ENCODE data around the gene LIN7C. TPM values are rescaled to one million over a fixed set of nuclear protein-coding genes. Genes with fewer than 3 reads are reported as not detected.

The LIN7C gene
- total RNA-seq, 1 experiment from 2014 or later = 30.3 TPM

DNA sequence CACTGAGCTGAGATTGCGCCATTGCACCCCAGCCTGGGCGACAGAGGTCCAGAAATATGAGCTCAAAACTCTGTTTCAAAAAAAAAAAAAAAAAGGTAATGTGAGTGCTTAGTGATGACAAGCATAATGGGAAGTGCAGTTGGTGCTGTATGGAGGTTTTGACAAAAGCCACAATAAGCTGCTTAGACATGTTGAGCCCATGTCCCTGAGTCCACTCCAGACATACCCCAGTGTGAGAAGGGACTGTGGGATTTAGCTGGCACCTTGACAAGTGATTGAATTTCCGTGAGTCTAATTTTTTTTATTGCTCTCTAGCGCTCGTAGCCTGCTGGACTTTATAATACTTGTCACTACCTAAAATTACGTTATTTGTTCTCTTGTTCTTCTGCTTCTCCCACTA is 18.9 kb downstream of the LIN7C start:
- H4K20me1 ChIP-seq (ENCODE audit: insufficient read depth, low read depth, low read length) = no peaks in the 10 kb centered on the region

DNA sequence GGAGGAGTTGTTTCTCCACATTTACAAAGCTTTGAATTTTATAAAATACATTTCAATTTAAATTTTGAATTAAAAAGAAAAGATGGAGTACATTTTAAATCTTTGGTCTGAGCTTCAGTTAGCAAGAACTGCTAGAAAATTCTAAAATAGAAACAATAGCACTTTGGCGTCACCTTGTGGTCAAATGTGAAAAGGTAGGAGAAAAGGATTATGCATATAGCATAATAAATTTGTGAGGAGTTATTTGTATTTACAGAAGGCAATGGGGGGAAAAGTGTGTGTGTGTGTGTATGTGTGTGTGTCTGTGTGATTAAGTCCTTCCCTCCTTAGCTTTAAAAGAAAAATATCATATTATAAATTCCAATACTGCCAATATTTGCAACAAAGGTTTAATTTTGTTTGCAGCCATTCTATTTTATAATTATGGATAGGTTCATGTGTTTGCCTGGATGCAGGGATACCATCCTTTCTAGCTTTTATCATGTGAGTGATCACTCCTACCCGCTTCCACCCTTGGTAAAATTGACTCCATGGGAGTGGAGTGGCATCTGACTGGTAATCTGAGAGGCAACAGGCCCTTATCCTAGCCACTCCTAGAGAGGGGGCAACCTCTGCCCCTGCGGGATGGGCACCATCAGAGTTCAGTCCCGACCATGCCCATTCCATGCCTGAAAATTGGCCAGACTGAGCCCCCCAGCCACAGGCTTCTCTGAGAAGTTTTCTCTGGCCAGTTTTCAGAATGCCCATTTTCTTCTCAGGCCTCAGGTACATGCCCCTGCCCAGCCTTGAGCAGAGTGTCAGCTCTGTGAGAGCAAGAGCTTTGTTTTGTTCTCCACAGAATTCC is 20.4 kb downstream of the LIN7C start:
- Histone ChIP-seq H2AFZ (ENCODE audit: low read length) (no peak overlapping the region), H3K27ac (ENCODE audit: low read length) (no peak overlapping the region), H3K36me3 (ENCODE audit: insufficient read depth, low read length) (peaks cover 3% of the 10 kb centered on the region; the same call in 1 of the 2 replicates), H3K9me2 (replicated peaks; ENCODE audit: insufficient read depth, low read length) (no peaks in the 10 kb centered on the region), H3K79me2 (ENCODE audit: low read length) (no peaks in the 10 kb centered on the region), H3K4me2 (ENCODE audit: low read depth, low read length, poor library complexity, severe bottlenecking) (no peak overlapping the region), H3K4me3 (ENCODE audit: low read length) (no peak overlapping the region), H3K4me1 (ENCODE audit: low read length) (no peaks in the 10 kb centered on the region), H3K9me3 (ENCODE audit: low read length) (no peaks in the 10 kb centered on the region), H4K20me1 (ENCODE audit: insufficient read depth, low read depth, low read length) (no peaks in the 10 kb centered on the region), H3K9ac (ENCODE audit: low read length) (no peak overlapping the region), H3K27me3 (ENCODE audit: low read length) (no peaks in the 10 kb centered on the region)
- DNase-seq = peak; percentile 87

More for the DNA sequence above, 18.9 kb downstream of the LIN7C start:
- Histone ChIP-seq H3K4me2 (ENCODE audit: low read depth, low read length, poor library complexity, severe bottlenecking) (no peak overlapping the region), H3K9ac (ENCODE audit: low read length) (no peak overlapping the region), H2AFZ (ENCODE audit: low read length) (no peak overlapping the region), H3K9me2 (replicated peaks; ENCODE audit: insufficient read depth, low read length) (no peaks in the 10 kb centered on the region), H3K4me3 (ENCODE audit: low read length) (no peak overlapping the region), H3K36me3 (ENCODE audit: insufficient read depth, low read length) (peaks cover 5% of the 10 kb centered on the region; the same call in 1 of the 2 replicates), H3K79me2 (ENCODE audit: low read length) (no peaks in the 10 kb centered on the region), H3K27me3 (ENCODE audit: low read length) (no peaks in the 10 kb centered on the region), H3K9me3 (ENCODE audit: low read length) (no peaks in the 10 kb centered on the region), H3K27ac (ENCODE audit: low read length) (no peak overlapping the region), H3K4me1 (ENCODE audit: low read length) (no peaks in the 10 kb centered on the region)
- DNase-seq = no peak

DNA sequence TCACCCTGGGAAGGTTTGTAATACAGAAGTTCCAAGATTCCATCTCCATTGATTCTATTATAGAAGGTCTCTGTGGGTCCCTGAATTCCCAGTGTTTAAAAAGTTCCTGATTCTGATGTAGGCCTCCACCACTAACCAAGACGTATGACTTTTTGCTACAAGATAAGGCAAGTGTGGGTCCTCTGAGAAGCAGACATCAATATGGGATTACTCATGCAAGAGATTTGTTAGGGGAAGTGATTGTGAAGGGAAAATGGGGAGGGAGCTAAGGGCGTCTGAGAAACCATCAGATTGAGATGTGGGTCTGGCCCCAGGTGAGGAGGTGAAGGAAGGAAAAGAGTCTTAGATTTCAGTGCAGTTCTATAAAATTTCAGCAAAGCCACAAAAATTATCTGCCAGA is 23.8 kb downstream of the LIN7C start:
- H3K79me2 ChIP-seq (ENCODE audit: low read length) = no peaks in the 10 kb centered on the region
- H4K20me1 ChIP-seq (ENCODE audit: insufficient read depth, low read depth, low read length) = no peaks in the 10 kb centered on the region
- no peaks in the 10 kb centered on the region for H3K9me2 ChIP-seq (replicated peaks; ENCODE audit: insufficient read depth, low read length)
- H3K27ac ChIP-seq (ENCODE audit: low read length) = no peak overlapping the region
- no peak overlapping the region for H3K4me3 ChIP-seq (ENCODE audit: low read length)
- H3K9ac ChIP-seq (ENCODE audit: low read length) = no peak overlapping the region
- no peak overlapping the region for H3K4me2 ChIP-seq (ENCODE audit: low read depth, low read length, poor library complexity, severe bottlenecking)
- H3K27me3 ChIP-seq (ENCODE audit: low read length) = no peaks in the 10 kb centered on the region
- H3K36me3 ChIP-seq (ENCODE audit: insufficient read depth, low read length) = no peaks in the 10 kb centered on the region
- H2AFZ ChIP-seq (ENCODE audit: low read length) = no peak overlapping the region
- no peaks in the 10 kb centered on the region for H3K4me1 ChIP-seq (ENCODE audit: low read length)
- no peak for DNase-seq
- no peaks in the 10 kb centered on the region for H3K9me3 ChIP-seq (ENCODE audit: low read length)

DNA sequence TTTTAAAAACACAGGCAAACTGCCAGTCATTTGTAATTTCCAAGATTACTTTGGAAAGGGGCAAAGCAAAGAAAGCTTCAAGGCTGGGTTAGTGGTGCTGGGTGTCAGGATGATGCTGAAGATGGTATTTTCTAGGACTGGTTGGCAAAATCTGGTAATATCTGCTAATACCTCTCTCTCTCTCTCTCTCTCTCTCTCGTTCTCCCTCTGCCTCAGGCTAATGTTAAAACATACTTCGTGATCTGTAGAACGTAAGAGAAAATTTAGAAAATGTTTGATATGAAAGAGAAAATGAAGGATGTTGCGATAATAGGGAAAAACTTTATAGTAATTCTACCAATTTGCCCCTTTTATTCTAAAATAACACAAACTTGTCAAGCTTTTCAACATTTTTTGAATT is 24.6 kb downstream of the LIN7C start:
- Histone ChIP-seq H3K4me3 (ENCODE audit: low read length) (no peak overlapping the region), H3K27ac (ENCODE audit: low read length) (no peak overlapping the region), H3K36me3 (ENCODE audit: insufficient read depth, low read length) (no peaks in the 10 kb centered on the region), H3K9me3 (ENCODE audit: low read length) (no peaks in the 10 kb centered on the region), H3K4me1 (ENCODE audit: low read length) (no peaks in the 10 kb centered on the region), H4K20me1 (ENCODE audit: insufficient read depth, low read depth, low read length) (no peaks in the 10 kb centered on the region), H3K9me2 (replicated peaks; ENCODE audit: insufficient read depth, low read length) (no peaks in the 10 kb centered on the region), H3K79me2 (ENCODE audit: low read length) (no peaks in the 10 kb centered on the region), H3K27me3 (ENCODE audit: low read length) (no peaks in the 10 kb centered on the region), H2AFZ (ENCODE audit: low read length) (no peak overlapping the region), H3K9ac (ENCODE audit: low read length) (no peak overlapping the region), H3K4me2 (ENCODE audit: low read depth, low read length, poor library complexity, severe bottlenecking) (no peak overlapping the region)
- no peak for DNase-seq

DNA sequence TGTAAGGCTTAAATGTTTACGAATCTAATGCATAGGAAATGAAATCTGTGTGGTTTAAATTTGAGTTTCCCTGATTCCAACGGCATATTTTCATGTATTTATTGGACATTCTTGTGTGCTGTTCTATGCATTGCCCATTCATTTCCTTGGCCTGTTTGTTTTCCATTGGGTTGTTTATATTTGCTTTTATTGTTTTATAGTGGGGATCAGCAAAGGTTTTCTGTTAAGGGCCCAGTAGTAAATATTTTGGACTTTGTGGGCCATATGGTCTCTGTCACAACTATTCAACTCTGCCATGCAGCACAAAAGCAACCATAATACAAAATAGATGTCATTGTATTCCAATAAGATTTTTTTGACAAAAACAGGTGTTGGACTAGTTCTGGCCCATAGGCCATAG is 28.7 kb downstream of the LIN7C start:
- no peak for DNase-seq

DNA sequence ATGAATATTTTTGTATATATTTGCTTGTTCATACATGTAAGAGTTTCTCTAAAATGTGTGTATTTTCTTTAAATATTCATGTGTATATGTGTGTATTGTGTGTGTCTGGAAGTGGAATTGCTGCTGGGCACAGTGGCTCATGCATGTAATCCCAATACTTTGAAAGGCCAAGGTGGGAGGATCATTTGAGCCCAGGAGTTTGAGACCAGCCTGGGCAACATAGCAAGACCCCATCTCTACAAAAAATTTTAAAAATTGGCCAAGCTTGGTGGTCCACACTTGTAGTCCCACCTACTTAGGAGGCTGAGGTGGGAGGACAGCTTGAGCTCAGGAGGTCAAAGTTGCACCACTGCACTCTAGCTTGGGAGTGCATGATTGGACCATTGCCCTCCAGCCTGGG is 29.3 kb downstream of the LIN7C start:
- no peak overlapping the region for H3K27ac ChIP-seq (ENCODE audit: low read length)
- H3K79me2 ChIP-seq (ENCODE audit: low read length) = no peaks in the 10 kb centered on the region
- H3K27me3 ChIP-seq (ENCODE audit: low read length) = no peaks in the 10 kb centered on the region
- no peak overlapping the region for H3K4me3 ChIP-seq (ENCODE audit: low read length)
- H2AFZ ChIP-seq (ENCODE audit: low read length) = no peak overlapping the region
- no peak overlapping the region for H3K4me2 ChIP-seq (ENCODE audit: low read depth, low read length, poor library complexity, severe bottlenecking)
- no peak for DNase-seq
- H4K20me1 ChIP-seq (ENCODE audit: insufficient read depth, low read depth, low read length) = no peaks in the 10 kb centered on the region
- H3K9me2 ChIP-seq (replicated peaks; ENCODE audit: insufficient read depth, low read length) = no peaks in the 10 kb centered on the region
- no peaks in the 10 kb centered on the region for H3K36me3 ChIP-seq (ENCODE audit: insufficient read depth, low read length)
- no peak overlapping the region for H3K9ac ChIP-seq (ENCODE audit: low read length)
- no peaks in the 10 kb centered on the region for H3K9me3 ChIP-seq (ENCODE audit: low read length)
- no peaks in the 10 kb centered on the region for H3K4me1 ChIP-seq (ENCODE audit: low read length)

More for the DNA sequence above, 28.7 kb downstream of the LIN7C start:
- no peak overlapping the region for H3K9ac ChIP-seq (ENCODE audit: low read length)
- H4K20me1 ChIP-seq (ENCODE audit: insufficient read depth, low read depth, low read length) = no peaks in the 10 kb centered on the region
- no peaks in the 10 kb centered on the region for H3K4me1 ChIP-seq (ENCODE audit: low read length)
- no peak overlapping the region for H3K4me2 ChIP-seq (ENCODE audit: low read depth, low read length, poor library complexity, severe bottlenecking)
- no peaks in the 10 kb centered on the region for H3K27me3 ChIP-seq (ENCODE audit: low read length)
- no peaks in the 10 kb centered on the region for H3K9me3 ChIP-seq (ENCODE audit: low read length)
- H2AFZ ChIP-seq (ENCODE audit: low read length) = no peak overlapping the region
- H3K9me2 ChIP-seq (replicated peaks; ENCODE audit: insufficient read depth, low read length) = no peaks in the 10 kb centered on the region
- H3K27ac ChIP-seq (ENCODE audit: low read length) = no peak overlapping the region
- H3K4me3 ChIP-seq (ENCODE audit: low read length) = no peak overlapping the region
- H3K36me3 ChIP-seq (ENCODE audit: insufficient read depth, low read length) = no peaks in the 10 kb centered on the region
- H3K79me2 ChIP-seq (ENCODE audit: low read length) = no peaks in the 10 kb centered on the region

DNA sequence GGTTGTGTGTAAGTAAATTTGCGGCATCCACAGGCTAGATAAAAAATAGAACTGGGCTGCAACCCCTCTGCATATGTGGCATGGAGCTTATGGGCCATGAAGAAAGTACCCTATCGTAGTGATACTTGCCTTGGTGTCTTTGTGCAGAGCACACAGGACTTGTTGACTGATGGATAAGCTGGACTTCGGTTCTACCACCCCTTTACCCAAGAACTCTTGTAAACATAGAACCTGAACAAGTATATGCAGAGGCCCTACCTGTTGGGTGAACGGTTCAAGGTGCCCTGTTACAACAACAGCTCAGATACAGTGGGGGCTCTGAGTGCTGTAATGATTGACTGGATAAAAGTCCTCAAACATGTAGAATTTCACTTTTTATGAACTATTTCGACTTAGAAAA is 30.9 kb downstream of the LIN7C start:
- Histone ChIP-seq H3K4me1 (ENCODE audit: low read length) (no peaks in the 10 kb centered on the region), H3K36me3 (ENCODE audit: insufficient read depth, low read length) (no peaks in the 10 kb centered on the region), H3K4me2 (ENCODE audit: low read depth, low read length, poor library complexity, severe bottlenecking) (no peak overlapping the region), H3K4me3 (ENCODE audit: low read length) (no peak overlapping the region), H4K20me1 (ENCODE audit: insufficient read depth, low read depth, low read length) (no peaks in the 10 kb centered on the region), H3K27me3 (ENCODE audit: low read length) (no peaks in the 10 kb centered on the region), H3K9ac (ENCODE audit: low read length) (no peak overlapping the region), H2AFZ (ENCODE audit: low read length) (no peak overlapping the region), H3K9me2 (replicated peaks; ENCODE audit: insufficient read depth, low read length) (no peaks in the 10 kb centered on the region), H3K79me2 (ENCODE audit: low read length) (no peaks in the 10 kb centered on the region), H3K27ac (ENCODE audit: low read length) (no peak overlapping the region), H3K9me3 (ENCODE audit: low read length) (no peaks in the 10 kb centered on the region)
- no peak for DNase-seq

DNA sequence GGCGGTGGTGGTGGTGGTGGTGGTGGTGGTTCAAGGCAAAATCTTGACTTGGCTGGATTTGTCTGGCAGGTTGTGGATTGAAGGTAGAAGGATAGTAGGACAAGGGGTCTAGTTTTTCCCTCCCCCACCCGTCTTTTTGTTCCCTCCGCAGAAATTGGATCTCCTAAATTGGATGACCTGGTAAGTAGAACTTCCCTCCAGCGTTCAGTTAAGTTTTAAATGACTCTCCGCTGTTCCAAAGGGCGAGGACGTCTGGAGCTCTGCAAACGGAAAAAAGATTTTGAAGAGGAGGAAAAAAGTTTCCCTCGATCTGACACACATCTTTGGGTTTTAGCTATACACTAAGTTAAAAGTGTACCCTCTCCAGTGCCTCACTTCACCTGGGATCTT is 33.6 kb downstream of the LIN7C start:
- Histone ChIP-seq H3K27me3 (ENCODE audit: low read length) (no peaks in the 10 kb centered on the region), H3K27ac (ENCODE audit: low read length) (no peak overlapping the region), H3K79me2 (ENCODE audit: low read length) (no peaks in the 10 kb centered on the region), H3K9me3 (ENCODE audit: low read length) (no peaks in the 10 kb centered on the region), H2AFZ (ENCODE audit: low read length) (no peak overlapping the region), H3K9ac (ENCODE audit: low read length) (no peak overlapping the region), H3K9me2 (replicated peaks; ENCODE audit: insufficient read depth, low read length) (no peaks in the 10 kb centered on the region), H3K4me2 (ENCODE audit: low read depth, low read length, poor library complexity, severe bottlenecking) (no peak overlapping the region), H3K4me3 (ENCODE audit: low read length) (no peak overlapping the region), H3K36me3 (ENCODE audit: insufficient read depth, low read length) (no peaks in the 10 kb centered on the region), H3K4me1 (ENCODE audit: low read length) (no peaks in the 10 kb centered on the region; the same call in 1 of the 2 replicates), H4K20me1 (ENCODE audit: insufficient read depth, low read depth, low read length) (no peaks in the 10 kb centered on the region)
- no peak for DNase-seq
